ENCODE data around the gene EXOC3.
A peak's percentile ranks its signal among the peaks of the same experiment; 100 is the strongest.

EXOC3 gene

GRCh38 chr5:455806-456205, 12.8 kb downstream of the EXOC3 start:
- peaks cover 6% of the 10 kb centered on the region for H3K9me3 ChIP-seq (ENCODE audit: severe bottlenecking)
- no peaks in the 10 kb centered on the region for H3K27me3 ChIP-seq (ENCODE audit: insufficient read depth, poor library complexity, severe bottlenecking)
- H3K4me3 ChIP-seq (ENCODE audit: severe bottlenecking), result no peak overlapping the region
- no peak for ATAC-seq (ENCODE audit: low read depth)
- H3K36me3 ChIP-seq (ENCODE audit: low read depth), result peaks cover 82% of the 10 kb centered on the region
- TF ChIP-seq CTCF (IDR thresholded peaks at IDR 0.05; ENCODE audit: poor library complexity, severe bottlenecking), result no peak
- H3K27ac ChIP-seq (ENCODE audit: poor library complexity, severe bottlenecking), result no peak overlapping the region
- peaks cover 12% of the 10 kb centered on the region for H3K4me1 ChIP-seq (ENCODE audit: insufficient read depth, poor library complexity, severe bottlenecking)
- DNase-seq (ENCODE audit: low spot score), result no peak

- H3K27ac ChIP-seq (ENCODE audit: poor library complexity, severe bottlenecking), result no peak overlapping the region
- ATAC-seq (ENCODE audit: low read depth), result no peak
- peaks cover 12% of the 10 kb centered on the region for H3K4me1 ChIP-seq (ENCODE audit: insufficient read depth, poor library complexity, severe bottlenecking)
- peak; percentile 67 for DNase-seq (ENCODE audit: low spot score)
- H3K36me3 ChIP-seq (ENCODE audit: low read depth), result peaks cover 78% of the 10 kb centered on the region
- no peak for TF ChIP-seq CTCF (IDR thresholded peaks at IDR 0.05; ENCODE audit: poor library complexity, severe bottlenecking)
- peaks cover 5% of the 10 kb centered on the region for H3K9me3 ChIP-seq (ENCODE audit: severe bottlenecking)
- no peaks in the 10 kb centered on the region for H3K27me3 ChIP-seq (ENCODE audit: insufficient read depth, poor library complexity, severe bottlenecking)
- H3K4me3 ChIP-seq (ENCODE audit: severe bottlenecking), result no peak overlapping the region
These were observed 13.6 kb downstream of the EXOC3 start for GRCh38 chr5:456351-457194.

- Histone ChIP-seq H3K27ac (ENCODE audit: poor library complexity, severe bottlenecking) (no peak overlapping the region), H3K4me3 (ENCODE audit: severe bottlenecking) (no peak overlapping the region), H3K4me1 (ENCODE audit: insufficient read depth, poor library complexity, severe bottlenecking) (peaks cover 12% of the 10 kb centered on the region), H3K36me3 (ENCODE audit: low read depth) (peaks cover 77% of the 10 kb centered on the region), H3K9me3 (ENCODE audit: severe bottlenecking) (no peaks in the 10 kb centered on the region), H3K27me3 (ENCODE audit: insufficient read depth, poor library complexity, severe bottlenecking) (no peaks in the 10 kb centered on the region)
- no peak for ATAC-seq (ENCODE audit: low read depth)
- TF ChIP-seq CTCF (IDR thresholded peaks at IDR 0.05; ENCODE audit: poor library complexity, severe bottlenecking), result no peak
- peak; percentile 56 for DNase-seq (ENCODE audit: low spot score)
These were observed 14.4 kb downstream of the EXOC3 start for GRCh38 chr5:457195-457961.

- peaks cover 12% of the 10 kb centered on the region for H3K4me1 ChIP-seq (ENCODE audit: insufficient read depth, poor library complexity, severe bottlenecking)
- H3K27ac ChIP-seq (ENCODE audit: poor library complexity, severe bottlenecking), result peak overlapping the region; percentile 43
- ATAC-seq (ENCODE audit: low read depth) (peak; percentile 88), DNase-seq (ENCODE audit: low spot score) (peak; percentile 88)
- H3K27me3 ChIP-seq (ENCODE audit: insufficient read depth, poor library complexity, severe bottlenecking), result no peaks in the 10 kb centered on the region
- no peak overlapping the region for H3K4me3 ChIP-seq (ENCODE audit: severe bottlenecking)
- H3K9me3 ChIP-seq (ENCODE audit: severe bottlenecking), result no peaks in the 10 kb centered on the region
- no peak for TF ChIP-seq CTCF (IDR thresholded peaks at IDR 0.05; ENCODE audit: poor library complexity, severe bottlenecking)
- peaks cover 72% of the 10 kb centered on the region for H3K36me3 ChIP-seq (ENCODE audit: low read depth)
These were observed 15.8 kb downstream of the EXOC3 start for GRCh38 chr5:458547-459353.
